GM23248 (cell line): ENCODE data around the gene HMGXB3. TPM values are rescaled to one million over a fixed set of nuclear protein-coding genes. Genes with fewer than 3 reads are reported as not detected.

ENCODE experiments used
- DNase-seq: peaks from one replicate; pipeline ENCODE4 v3.0.0-alpha.2; 2015
- H2AFZ ChIP-seq: fragments of 200-600 bp; sonication (generic); 2 replicates; pipeline ENCODE4 v1.6.1; 2016; ENCODE audit warnings: antibody characterized with exemption
- H3F3A ChIP-seq: fragments of 200-600 bp; sonication (generic); 2 replicates; pipeline ENCODE4 v1.6.1; 2016; ENCODE audit warnings: mild to moderate bottlenecking, antibody characterized with exemption, mixed run types; ENCODE audit not compliant: insufficient read depth
- H3K27ac ChIP-seq: fragments of 200-600 bp; sonication (generic); 2 replicates; pipeline ENCODE4 v1.5.1; 2016; ENCODE audit warnings: mild to moderate bottlenecking
- H3K27me3 ChIP-seq: fragments of 200-600 bp; sonication (generic); replicated peaks from 2 replicates; pipeline ENCODE4 v1.6.1; 2016; ENCODE audit warnings: mild to moderate bottlenecking; ENCODE audit not compliant: insufficient read depth
- H3K36me3 ChIP-seq: fragments of 200-600 bp; sonication (generic); 2 replicates; pipeline ENCODE4 v1.6.1; 2016; ENCODE audit warnings: low read depth, mild to moderate bottlenecking
- H3K4me1 ChIP-seq: fragments of 200-600 bp; sonication (generic); 2 replicates; pipeline ENCODE4 v1.6.1; 2016; ENCODE audit warnings: mild to moderate bottlenecking; ENCODE audit not compliant: insufficient read depth
- H3K4me2 ChIP-seq: fragments of 200-600 bp; sonication (generic); one replicate; pipeline ENCODE4 v1.6.1; 2016; ENCODE audit warnings: mild to moderate bottlenecking; ENCODE audit not compliant: unreplicated experiment
- H3K4me3 ChIP-seq: fragments of 200-600 bp; sonication (generic); 2 replicates; pipeline ENCODE4 v1.5.1; 2016; ENCODE audit warnings: mild to moderate bottlenecking
- H3K79me2 ChIP-seq: fragments of 200-600 bp; sonication (generic); 2 replicates; pipeline ENCODE4 v1.6.1; 2016; ENCODE audit warnings: mild to moderate bottlenecking; ENCODE audit not compliant: insufficient read depth
- H3K9ac ChIP-seq: fragments of 200-600 bp; sonication (generic); 2 replicates; pipeline ENCODE4 v1.6.1; 2016; ENCODE audit warnings: mild to moderate bottlenecking
- H3K9me2 ChIP-seq: fragments of 200-600 bp; sonication (generic); 2 replicates; pipeline ENCODE4 v1.6.1; 2016; ENCODE audit warnings: mixed run types, mild to moderate bottlenecking, moderate library complexity; ENCODE audit not compliant: insufficient read depth
- H3K9me3 ChIP-seq: fragments of 200-600 bp; sonication (generic); one replicate; pipeline ENCODE4 v1.6.1; 2017; ENCODE audit warnings: low read depth
- H4K20me1 ChIP-seq: fragments of 200-600 bp; sonication (generic); 2 replicates; pipeline ENCODE4 v1.6.0; 2016; ENCODE audit not compliant: insufficient read depth
- EZH2 ChIP-seq: fragments of 200-600 bp; sonication (generic); IDR thresholded peaks from 2 replicates; pipeline ENCODE4 v1.6.1; 2018; ENCODE audit warnings: antibody characterized with exemption, mild to moderate bottlenecking; ENCODE audit not compliant: insufficient read depth, poor library complexity, severe bottlenecking
- EZH2phosphoT487 ChIP-seq: fragments of 200-600 bp; sonication (generic); IDR thresholded peaks from 2 replicates; pipeline ENCODE4 v1.6.1; 2018; ENCODE audit warnings: antibody characterized with exemption, moderate library complexity, mild to moderate bottlenecking, low read depth; ENCODE audit not compliant: insufficient read depth
- WGBS, 2 experiments: methylation state at CpG; one replicate each; pipeline ENCODE4 v1.1.6; 2015 to 2017; ENCODE audit warnings: low lambda C conversion rate in 2 of 2, low coverage in 1 of 2; ENCODE audit errors: missing lambda C conversion rate in 2 of 2; 5-methylcytosine and 5-hydroxymethylcytosine counted together
- in situ Hi-C: fragments of 300-500 bp; cut with MboI; formaldehyde crosslinking; loops from 2 replicates; pipeline ENCODE4 v1.15.0; 2020
- polyA plus RNA-seq: library from polyadenylated mRNA; unstranded; fragments of >200 nt; fragmentation: Nextera tagmentation; extraction: Ambion mirVana; gene quantifications from 2 replicates; pipeline ENCODE4 v1.2.1, GENCODE V29; 2016
- total RNA-seq: library from RNA; depleted of rRNA; stranded (reverse); fragments of >200 nt; shearing (Covaris generic); gene quantifications from 2 replicates; pipeline ENCODE4 v1.2.3, GENCODE V29; 2014

Gene HMGXB3
- total and polyA plus RNA-seq, 2 experiments from 2014 or later = 13.6 to 46.5 TPM

GRCh38 chr5:150075233-150075632 is 74.7 kb downstream of the HMGXB3 start:
- no peaks in the 10 kb centered on the region for H3K9me2 ChIP-seq
- H3K36me3 ChIP-seq = no peaks in the 10 kb centered on the region
- H3K4me3 ChIP-seq = no peak overlapping the region
- no peaks in the 10 kb centered on the region for H3K79me2 ChIP-seq
- no peaks in the 10 kb centered on the region for H3K9me3 ChIP-seq
- DNase-seq = no peak
- no peak overlapping the region for H2AFZ ChIP-seq
- H3K4me1 ChIP-seq = no peaks in the 10 kb centered on the region
- in situ Hi-C loops = no loop called here
- H4K20me1 ChIP-seq = no peaks in the 10 kb centered on the region
- no peak overlapping the region for H3K27ac ChIP-seq
- H3F3A ChIP-seq = no peaks in the 10 kb centered on the region
- H3K27me3 ChIP-seq = no peaks in the 10 kb centered on the region
- 86 to 89% methylated on average over 4 of the region's 4 CpGs for WGBS, 2 experiments
- H3K4me2 ChIP-seq = no peak overlapping the region
- TF ChIP-seq EZH2 (no peak), EZH2phosphoT487 (no peak)
- no peak overlapping the region for H3K9ac ChIP-seq

- whole genome bisulfite sequencing, 2 experiments = 72 to 73% methylated on average over 4 of the region's 4 CpGs
Observed at GRCh38 chr5:150075806-150076205, 75.3 kb downstream of the HMGXB3 start.

GRCh38 chr5:150077060-150077459 is 76.5 kb downstream of the HMGXB3 start:
- no peak for DNase-seq
- H3K9me3 ChIP-seq = no peaks in the 10 kb centered on the region
- no peaks in the 10 kb centered on the region for H3K4me1 ChIP-seq
- H3K27ac ChIP-seq = no peak overlapping the region
- H2AFZ ChIP-seq = no peak overlapping the region
- 86 to 90% methylated on average over 8 of the region's 8 CpGs for WGBS, 2 experiments
- H4K20me1 ChIP-seq = no peaks in the 10 kb centered on the region
- H3K4me3 ChIP-seq = no peak overlapping the region
- no peaks in the 10 kb centered on the region for H3K79me2 ChIP-seq
- H3K27me3 ChIP-seq = no peaks in the 10 kb centered on the region
- no peak overlapping the region for H3K4me2 ChIP-seq
- no peak overlapping the region for H3K9ac ChIP-seq
- H3K36me3 ChIP-seq = no peaks in the 10 kb centered on the region
- no peak for TF ChIP-seq EZH2
- no peak for TF ChIP-seq EZH2phosphoT487
- in situ Hi-C loops = no loop called here
- no peaks in the 10 kb centered on the region for H3F3A ChIP-seq
- H3K9me2 ChIP-seq = no peaks in the 10 kb centered on the region

More at GRCh38 chr5:150075806-150076205, 75.3 kb downstream of the HMGXB3 start:
- no peaks in the 10 kb centered on the region for H3K4me1 ChIP-seq
- in situ Hi-C loops = no loop called here
- no peak overlapping the region for H3K4me2 ChIP-seq
- H3K36me3 ChIP-seq = no peaks in the 10 kb centered on the region
- H3K9ac ChIP-seq = no peak overlapping the region
- no peak for DNase-seq
- no peak for TF ChIP-seq EZH2
- TF ChIP-seq EZH2phosphoT487 = no peak
- H3K4me3 ChIP-seq = no peak overlapping the region
- H3K9me3 ChIP-seq = no peaks in the 10 kb centered on the region
- no peaks in the 10 kb centered on the region for H3K79me2 ChIP-seq
- no peaks in the 10 kb centered on the region for H4K20me1 ChIP-seq
- H3F3A ChIP-seq = no peaks in the 10 kb centered on the region
- no peaks in the 10 kb centered on the region for H3K9me2 ChIP-seq
- H3K27ac ChIP-seq = no peak overlapping the region
- H3K27me3 ChIP-seq = no peaks in the 10 kb centered on the region
- no peak overlapping the region for H2AFZ ChIP-seq

GRCh38 chr5:150077996-150078801 is 77.7 kb downstream of the HMGXB3 start:
- in situ Hi-C loops = no loop called here
- DNase-seq = no peak
- Histone ChIP-seq H3K36me3 (no peaks in the 10 kb centered on the region), H4K20me1 (no peaks in the 10 kb centered on the region), H3K27me3 (no peaks in the 10 kb centered on the region), H3K9me2 (no peaks in the 10 kb centered on the region), H2AFZ (no peak overlapping the region), H3F3A (no peaks in the 10 kb centered on the region), H3K27ac (no peak overlapping the region), H3K79me2 (no peaks in the 10 kb centered on the region), H3K9ac (no peak overlapping the region), H3K4me1 (no peaks in the 10 kb centered on the region), H3K9me3 (no peaks in the 10 kb centered on the region), H3K4me2 (no peak overlapping the region), H3K4me3 (no peak overlapping the region)
- TF ChIP-seq EZH2 (no peak), EZH2phosphoT487 (no peak)
- 82 to 86% methylated on average over 8 of the region's 8 CpGs for WGBS, 2 experiments
